ENCODE data around the gene MEF2C. TPM values are rescaled to one million over a fixed set of nuclear protein-coding genes. Genes with fewer than 3 reads are reported as not detected.

Gene MEF2C
- total RNA-seq, 4 donors from 2014 or later, result 51.0 to 78.6 (median 65.7) TPM

DNA sequence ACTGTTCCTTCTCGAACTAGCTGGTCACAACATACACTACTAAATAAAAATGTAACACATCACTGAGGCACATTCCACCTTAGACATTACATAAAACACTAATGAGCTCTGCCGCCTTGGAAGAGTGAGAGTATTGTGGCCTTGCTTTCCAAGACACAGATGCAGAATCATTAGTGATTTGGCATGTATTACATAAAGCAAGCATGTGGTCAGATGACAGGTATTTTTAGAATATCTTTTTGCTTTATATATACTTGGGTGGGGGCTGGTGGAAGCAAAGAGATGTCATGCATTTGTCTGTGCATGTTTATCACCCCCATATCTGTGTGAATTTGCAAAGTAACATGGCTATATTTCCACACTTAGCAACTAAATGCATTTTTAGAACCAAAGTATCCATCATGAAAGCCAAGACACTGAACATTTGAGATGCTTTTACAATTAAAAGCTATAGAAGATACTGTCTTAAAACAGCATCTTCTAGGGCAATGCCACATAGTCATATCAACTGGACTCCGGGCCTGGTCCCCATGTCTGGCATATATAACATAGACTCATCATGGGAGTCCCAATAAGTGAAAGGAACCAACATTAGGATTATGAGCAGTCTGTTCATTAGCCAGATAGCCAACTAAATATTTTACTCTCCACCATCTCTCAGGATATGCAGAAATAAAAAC lies 213.5 kb downstream of the MEF2C start:
- Histone ChIP-seq H3K27ac (no peak overlapping the region), H3K4me1 (peaks cover 5 to 16% of the 10 kb centered on the region in 2 donors), H3K27me3 (peaks cover 83% of the 10 kb centered on the region), H3K9me3 (no peaks in the 10 kb centered on the region), H3K4me3 (replicated peaks in 1 of 3) (no peak overlapping the region), H3K36me3 (no peaks in the 10 kb centered on the region)
- TF ChIP-seq, protein P1, sequence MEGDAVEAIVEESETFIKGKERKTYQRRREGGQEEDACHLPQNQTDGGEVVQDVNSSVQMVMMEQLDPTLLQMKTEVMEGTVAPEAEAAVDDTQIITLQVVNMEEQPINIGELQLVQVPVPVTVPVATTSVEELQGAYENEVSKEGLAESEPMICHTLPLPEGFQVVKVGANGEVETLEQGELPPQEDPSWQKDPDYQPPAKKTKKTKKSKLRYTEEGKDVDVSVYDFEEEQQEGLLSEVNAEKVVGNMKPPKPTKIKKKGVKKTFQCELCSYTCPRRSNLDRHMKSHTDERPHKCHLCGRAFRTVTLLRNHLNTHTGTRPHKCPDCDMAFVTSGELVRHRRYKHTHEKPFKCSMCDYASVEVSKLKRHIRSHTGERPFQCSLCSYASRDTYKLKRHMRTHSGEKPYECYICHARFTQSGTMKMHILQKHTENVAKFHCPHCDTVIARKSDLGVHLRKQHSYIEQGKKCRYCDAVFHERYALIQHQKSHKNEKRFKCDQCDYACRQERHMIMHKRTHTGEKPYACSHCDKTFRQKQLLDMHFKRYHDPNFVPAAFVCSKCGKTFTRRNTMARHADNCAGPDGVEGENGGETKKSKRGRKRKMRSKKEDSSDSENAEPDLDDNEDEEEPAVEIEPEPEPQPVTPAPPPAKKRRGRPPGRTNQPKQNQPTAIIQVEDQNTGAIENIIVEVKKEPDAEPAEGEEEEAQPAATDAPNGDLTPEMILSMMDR (IDR thresholded peaks at IDR 0.05), result no peak
- no peak for TF ChIP-seq POLR2A (IDR thresholded peaks at IDR 0.05)
- intact Hi-C loops (cut with DNase I), result no loop called here
- no peak for DNase-seq
- 67% methylated on average over 3 of the region's 3 CpGs for WGBS, 2 donors

DNA sequence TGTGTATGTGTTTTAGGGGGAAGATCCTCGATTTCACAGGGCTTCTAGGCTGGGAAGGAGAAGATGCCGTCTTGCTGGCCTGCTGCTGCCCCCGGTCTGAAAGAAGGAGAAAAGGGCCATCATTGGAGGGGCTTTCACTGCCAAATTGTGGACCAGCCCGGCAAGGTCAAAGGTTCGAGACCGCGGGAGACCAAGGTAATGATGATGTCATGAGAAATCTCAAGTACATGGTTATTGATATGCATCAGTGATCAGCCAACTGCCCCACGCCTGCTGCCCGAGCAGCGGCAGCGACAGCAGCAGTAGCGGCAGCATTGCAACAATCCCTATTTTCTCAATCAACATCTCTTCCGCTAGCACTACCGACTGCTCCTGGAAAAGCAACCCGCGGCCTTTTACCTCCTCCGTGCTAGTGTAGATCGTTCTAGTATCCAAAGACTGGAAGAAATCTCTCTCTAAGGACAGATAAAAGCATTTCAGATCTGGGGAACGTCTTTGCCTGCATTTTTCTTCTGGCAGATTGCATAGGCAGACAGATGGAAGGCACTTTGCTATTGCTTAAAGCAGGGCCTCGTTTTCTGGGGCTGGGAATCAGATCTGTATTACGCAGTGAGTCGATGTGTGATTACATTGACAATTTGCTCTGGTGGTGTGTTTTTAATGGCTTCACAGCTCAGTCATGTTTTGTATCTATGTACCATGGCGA lies 215.3 kb downstream of the MEF2C start:
- H3K27ac ChIP-seq, result no peak overlapping the region
- DNase-seq, result no peak
- peaks cover 65% of the 10 kb centered on the region for H3K27me3 ChIP-seq
- H3K36me3 ChIP-seq, result no peaks in the 10 kb centered on the region
- peaks cover 0 to 10% of the 10 kb centered on the region in 2 donors for H3K4me1 ChIP-seq
- H3K4me3 ChIP-seq (replicated peaks in 1 of 3), result no peak overlapping the region
- 5 to 9% methylated on average over 23 of the region's 23 CpGs for WGBS, 2 donors
- no peak for TF ChIP-seq POLR2A (IDR thresholded peaks at IDR 0.05)
- TF ChIP-seq, protein P1 (IDR thresholded peaks at IDR 0.05), result no peak
- intact Hi-C loops (cut with DNase I), result no loop called here
- H3K9me3 ChIP-seq, result no peaks in the 10 kb centered on the region

Small RNA genes lying within 50 kb of the gene (small RNA-seq; reads per million reads assigned to genes)
- not detected for gene AC008525.2
